NCI-H2107 treated with DMSO at 0.1 percent for 48 hours (cell line): ENCODE results near the gene PLEKHB1.

Source experiments
- DNase-seq: peaks from one replicate; lab custom pipeline; 2025; ENCODE audit not compliant: unreplicated experiment; lab: John Stamatoyannopoulos, UW

PLEKHB1 gene

GRCh38 chr11:73647459-73648100, 1.2 kb downstream of the PLEKHB1 start:
- DNase-seq: peak; percentile 92

- no peak for DNase-seq
Measured at GRCh38 chr11:73648121-73648520, 1.7 kb downstream of the PLEKHB1 start.

DNA sequence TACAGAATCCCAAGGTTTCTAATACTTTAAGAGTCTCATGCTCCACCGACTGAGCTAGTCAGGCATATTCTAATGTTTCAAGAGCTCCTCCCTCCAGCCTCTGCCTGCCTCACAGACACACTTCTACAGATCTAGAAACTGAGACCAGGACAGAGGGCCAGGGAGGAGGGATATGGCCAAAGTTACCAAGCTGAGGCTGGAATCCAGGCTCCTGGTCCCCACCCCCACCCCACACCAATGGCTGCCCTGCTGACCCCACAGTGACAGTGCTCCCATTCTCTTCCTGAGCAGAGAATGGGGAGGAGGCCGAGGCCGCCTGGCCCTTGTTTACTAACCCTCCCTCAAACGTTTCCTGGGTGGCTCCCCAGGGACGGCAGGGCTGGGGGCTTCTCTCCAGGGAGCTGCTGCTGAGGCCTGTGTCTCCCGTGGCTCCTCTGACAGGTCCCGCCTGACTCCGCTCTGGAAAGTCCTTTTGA, 2.2 kb downstream of the PLEKHB1 start:
- DNase-seq: peak; percentile 38

- DNase-seq: no peak
Measured at GRCh38 chr11:73649206-73649605, 2.8 kb downstream of the PLEKHB1 start.

DNA sequence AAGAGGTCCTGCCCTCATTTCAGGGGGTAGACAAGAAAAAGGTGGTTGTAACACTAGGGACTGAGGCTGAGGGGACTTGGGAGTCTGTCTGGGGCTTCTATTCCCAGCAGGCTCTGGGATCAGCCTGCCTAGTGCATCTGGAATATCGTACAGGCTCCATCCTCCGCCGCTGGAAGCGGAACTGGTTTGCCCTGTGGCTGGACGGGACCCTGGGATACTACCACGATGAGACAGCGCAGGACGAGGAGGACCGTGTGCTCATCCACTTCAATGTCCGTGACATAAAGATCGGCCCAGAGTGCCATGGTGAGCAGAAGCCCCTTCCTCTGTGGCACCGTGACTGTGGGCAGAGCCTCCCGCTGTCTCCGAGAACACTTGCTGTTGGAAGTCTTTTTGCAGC, 4.0 kb downstream of the PLEKHB1 start:
- DNase-seq: no peak

GRCh38 chr11:73651252-73651651, 4.9 kb downstream of the PLEKHB1 start:
- DNase-seq: no peak

DNA sequence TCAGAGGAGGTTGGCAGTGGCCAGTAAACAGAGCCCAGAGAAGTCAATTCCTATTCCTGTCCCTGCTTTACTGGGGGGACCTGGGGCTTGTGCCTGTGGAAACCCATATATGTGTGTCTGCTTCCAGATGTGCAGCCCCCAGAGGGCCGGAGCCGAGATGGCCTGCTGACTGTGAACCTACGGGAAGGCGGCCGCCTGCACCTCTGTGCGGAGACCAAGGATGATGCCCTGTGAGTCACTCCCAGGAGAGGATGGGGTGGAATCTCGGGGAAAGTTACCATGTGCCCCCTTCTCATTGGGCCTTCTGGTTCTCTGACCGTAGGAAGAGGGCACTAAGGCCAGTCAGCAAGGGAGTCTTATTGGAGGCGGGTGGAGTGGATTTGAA, 5.3 kb downstream of the PLEKHB1 start:
- DNase-seq: no peak

DNA sequence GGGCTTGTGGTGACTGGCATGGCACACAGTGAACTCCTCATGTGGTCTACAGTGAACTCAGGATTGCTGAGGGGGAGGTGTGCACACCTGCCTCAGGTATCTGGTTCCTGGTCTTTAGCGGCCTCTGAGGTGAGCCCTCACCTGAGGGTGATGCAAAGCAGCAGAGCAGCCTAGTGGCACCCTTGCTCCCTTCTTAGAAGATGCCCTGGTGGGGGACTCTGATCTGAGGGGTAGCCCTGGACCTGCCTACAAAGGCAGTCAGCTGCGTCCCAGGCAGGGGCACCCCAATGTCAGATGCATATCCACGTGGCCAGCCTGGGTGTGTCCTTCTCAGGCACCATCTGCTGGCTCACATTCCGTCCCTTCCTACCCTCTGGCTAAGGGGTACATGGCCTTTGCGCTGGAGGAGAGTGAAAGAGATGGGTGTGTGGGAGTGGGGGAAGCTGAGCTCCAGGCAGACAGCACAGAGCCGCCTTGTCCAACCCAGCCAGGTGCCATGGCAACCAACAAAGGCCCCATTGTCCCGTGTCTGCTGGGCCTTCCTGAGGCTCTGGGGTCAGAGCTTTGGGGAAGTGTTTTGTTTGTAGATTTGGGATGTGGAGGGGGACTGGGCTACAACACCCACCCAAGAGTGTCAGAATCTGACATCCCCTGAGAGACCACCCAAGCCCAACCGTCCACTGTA, 5.8 kb downstream of the PLEKHB1 start:
- DNase-seq: peak; percentile 47

DNA sequence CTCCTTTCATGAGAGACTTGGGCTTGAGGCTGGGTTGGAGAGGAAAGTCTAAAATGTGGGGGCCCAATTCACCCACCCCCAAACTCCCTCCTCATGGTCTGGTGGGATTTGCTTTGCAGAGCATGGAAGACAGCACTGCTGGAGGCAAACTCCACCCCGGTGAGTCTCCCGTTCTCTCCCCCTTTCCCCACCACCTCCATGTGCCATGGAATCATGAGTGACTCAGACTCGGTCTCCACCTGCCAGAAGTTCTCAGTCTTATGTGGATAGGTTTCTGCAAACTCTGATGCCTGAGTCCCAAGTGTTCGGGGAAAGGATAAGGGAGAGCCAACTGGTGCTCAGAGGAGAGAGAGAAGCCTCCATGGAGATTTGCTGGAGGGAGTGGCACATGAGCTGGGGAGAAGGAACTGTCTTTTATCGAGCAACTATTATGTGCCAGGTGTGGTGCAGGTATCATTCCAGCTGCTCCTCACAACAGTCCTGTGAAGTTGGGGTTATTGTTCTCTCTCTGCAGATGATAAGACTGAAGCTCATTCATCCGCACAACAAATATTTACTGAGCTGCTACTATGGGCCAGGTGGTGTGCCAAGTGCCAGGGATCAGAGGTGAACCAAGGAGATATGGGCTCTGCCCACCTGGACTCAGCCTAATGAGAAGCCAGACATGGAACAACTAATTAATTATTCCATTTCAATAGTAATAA, 6.6 kb downstream of the PLEKHB1 start:
- no peak for DNase-seq

- DNase-seq: no peak
Measured at GRCh38 chr11:73653996-73654395, 7.6 kb downstream of the PLEKHB1 start.

DNA sequence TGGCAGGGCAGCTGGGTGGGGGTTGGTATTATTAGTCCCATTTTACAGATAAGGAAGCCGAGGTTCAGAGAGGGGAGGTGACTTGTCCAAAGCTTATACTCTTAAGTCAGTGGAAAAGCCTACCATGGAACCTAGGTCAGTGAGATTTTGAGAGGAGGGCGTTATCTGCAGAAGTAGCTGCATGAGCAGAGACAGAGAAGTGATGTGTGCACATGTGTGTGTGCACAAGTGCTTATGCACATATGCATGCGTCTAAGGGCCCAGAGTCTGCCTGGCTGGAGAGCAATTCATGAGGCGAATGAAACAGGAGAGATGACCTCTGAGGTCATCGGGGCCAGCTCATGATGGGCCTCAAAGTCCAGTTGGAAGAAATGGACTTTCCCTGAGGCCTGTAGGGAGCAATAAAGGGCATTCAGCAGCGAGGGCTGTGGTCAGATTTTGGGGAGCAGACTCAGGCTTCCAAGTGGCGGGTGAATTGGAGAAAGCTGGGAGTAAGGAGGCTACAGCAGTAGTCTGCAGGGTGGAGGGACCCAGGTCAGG, 8.2 kb downstream of the PLEKHB1 start:
- DNase-seq: no peak

GRCh38 chr11:73655686-73656085, 9.3 kb downstream of the PLEKHB1 start:
- no peak for DNase-seq

GRCh38 chr11:73656985-73657384, 10.6 kb downstream of the PLEKHB1 start:
- no peak for DNase-seq

DNA sequence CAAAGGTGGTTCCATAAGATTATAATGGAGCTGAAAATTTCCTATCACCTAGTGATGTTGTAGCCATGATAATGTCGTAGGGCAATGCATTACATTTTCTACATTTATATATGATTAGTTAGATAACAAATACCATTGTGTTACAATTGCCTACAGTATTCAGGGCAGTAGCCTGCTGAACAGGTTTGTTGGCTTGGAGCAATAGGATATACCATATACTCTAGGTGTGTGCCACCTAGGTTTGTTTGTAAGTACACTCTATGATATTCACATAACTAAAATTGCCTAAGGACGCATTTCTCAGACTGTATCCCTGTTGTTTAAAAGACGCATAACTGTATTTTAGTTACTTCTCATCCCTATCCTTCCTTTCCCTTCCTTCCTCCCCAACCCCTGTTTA, 13.6 kb downstream of the PLEKHB1 start:
- no peak for DNase-seq

DNA sequence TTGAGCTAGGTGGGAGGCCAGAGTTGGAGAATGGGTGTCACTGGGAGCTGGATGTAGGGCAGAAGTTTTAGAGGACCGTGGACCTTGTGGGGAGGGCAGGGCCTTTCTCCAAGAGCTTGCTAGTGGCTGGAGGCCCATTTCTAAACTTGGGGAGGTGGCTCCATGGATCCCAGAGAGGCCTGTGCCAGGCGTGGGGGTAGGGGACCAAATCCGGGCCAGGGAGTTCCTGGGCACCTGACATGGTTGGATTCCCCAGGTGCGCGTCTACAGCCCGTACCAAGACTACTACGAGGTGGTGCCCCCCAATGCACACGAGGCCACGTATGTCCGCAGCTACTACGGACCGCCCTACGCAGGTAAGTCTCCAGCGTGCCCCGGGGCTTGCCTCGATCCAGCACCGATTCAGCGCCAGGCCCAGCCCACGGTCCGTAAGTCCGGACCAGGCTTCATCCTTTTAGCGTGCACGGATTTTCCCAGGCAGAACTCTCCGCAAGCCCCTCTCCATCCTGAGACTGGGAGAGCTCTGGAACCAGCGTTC, 14.2 kb downstream of the PLEKHB1 start:
- no peak for DNase-seq

GRCh38 chr11:73661035-73661628, 14.8 kb downstream of the PLEKHB1 start:
- peak; percentile 41 for DNase-seq

DNA sequence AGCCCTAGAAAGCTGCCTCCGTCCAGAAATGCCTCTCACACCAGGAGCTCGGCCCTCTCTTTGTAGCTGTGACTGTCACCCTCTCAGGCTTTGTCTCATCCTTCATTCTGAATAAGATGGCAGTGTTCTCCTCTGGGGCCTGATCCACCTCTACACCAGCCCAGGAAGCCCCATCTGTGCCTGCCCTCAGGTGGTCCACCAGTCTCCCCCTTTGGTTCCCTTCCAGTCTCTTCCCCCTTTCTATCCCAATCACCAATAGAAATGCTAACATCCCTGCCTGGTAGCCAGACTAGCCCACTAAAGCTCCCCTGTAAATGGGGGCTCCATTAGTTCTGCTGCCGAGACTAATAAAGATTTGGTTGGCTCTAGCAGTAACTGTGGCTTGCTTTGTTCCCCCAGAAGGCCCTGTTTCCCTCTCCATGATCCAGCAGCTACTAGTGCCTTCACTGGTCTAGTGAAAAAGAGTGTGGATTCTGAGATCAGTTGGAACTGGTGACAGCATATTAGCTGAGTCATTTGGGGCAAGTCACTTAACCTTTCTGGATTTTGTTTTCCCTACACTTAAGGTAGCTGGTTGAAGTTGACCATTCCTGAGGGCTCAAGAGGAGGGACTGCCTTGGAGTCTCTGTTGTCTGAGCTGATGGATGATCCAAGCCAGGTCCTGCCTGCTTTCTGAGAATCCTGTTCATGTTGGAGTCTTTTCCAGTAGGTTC, 16.2 kb downstream of the PLEKHB1 start:
- DNase-seq: no peak

GRCh38 chr11:73663604-73664495, 17.5 kb downstream of the PLEKHB1 start:
- DNase-seq: no peak

DNA sequence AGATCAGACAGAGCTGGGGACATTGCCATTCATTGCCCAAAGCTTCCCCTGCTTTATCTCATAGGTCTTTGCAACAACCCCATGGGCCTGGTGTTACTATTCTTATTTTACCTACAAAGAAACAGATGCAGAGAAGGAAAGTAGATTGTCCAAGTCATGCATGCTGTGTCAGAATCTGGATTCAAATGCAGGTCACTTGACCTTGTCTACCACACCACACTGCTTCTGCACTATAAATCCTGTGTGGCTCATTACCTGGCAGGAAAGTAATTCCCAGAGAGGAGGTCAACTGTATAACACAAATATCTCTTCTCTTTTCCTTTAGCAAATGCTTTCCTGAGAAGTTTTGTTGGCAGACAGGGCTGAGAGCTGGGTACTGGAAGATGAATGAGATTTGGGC, 18.5 kb downstream of the PLEKHB1 start:
- no peak for DNase-seq

DNA sequence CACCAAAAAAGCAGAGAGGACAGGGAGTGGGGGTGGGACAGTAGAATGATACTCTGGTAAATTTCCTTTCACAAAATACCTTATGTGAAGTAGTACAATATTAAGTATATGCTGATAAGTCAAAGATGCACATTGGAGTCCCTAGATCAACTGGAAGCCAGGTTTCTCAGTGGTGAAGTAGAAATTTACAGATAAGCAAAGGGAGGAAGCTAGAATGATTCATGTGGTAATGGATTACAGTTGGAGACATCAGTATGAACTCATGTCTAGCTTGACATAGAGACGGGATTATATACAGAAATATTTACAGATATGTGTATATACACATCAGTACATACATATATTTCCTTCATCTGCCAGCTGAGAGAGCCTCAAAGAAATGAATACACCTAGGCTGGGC, 21.5 kb downstream of the PLEKHB1 start:
- DNase-seq: no peak
